ENCODE measurements around the gene CPLX4.

- TF ChIP-seq POLR2A (IDR thresholded peaks at IDR 0.05) = no peak
- no peak for TF ChIP-seq CTCF (IDR thresholded peaks at IDR 0.05 in 8 of 11, conservative IDR thresholded peaks at IDR 0.05 in 3 of 11)
These were observed 40.5 kb upstream of the CPLX4 start, which contains the start of gene LMAN1 for GRCh38 chr18:59358712-59359575.
